GM19467 (cell line): ENCODE data around the gene RPL3.

Experiments used
- ATAC-seq: cut with Tn5 transposase; IDR thresholded peaks from one replicate; pipeline ENCODE4 v1.9.1; 2021; ENCODE audit warnings: mild to moderate bottlenecking, moderate library complexity; ENCODE audit not compliant: unreplicated experiment

RPL3 gene

DNA sequence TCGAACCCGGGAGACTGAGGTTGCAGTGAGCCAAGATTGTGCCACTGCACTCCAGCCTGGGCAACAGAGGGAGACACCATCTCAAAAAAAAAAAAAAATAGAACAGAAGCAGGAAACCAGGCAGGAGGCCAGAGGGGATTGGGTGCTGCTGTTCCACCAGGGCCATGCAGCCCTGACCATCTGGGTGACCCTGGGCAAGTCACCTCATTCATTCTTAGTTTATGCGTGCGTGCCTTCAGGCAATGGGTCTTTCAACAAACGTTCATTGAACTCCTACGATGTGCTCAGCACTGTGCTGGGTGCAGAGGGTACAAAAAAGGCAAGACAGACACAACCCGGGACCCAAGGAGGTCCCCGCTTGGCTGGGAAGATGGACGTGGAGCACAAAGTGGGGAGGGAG, 18.3 kb downstream of the RPL3 start:
- no peak for ATAC-seq

DNA sequence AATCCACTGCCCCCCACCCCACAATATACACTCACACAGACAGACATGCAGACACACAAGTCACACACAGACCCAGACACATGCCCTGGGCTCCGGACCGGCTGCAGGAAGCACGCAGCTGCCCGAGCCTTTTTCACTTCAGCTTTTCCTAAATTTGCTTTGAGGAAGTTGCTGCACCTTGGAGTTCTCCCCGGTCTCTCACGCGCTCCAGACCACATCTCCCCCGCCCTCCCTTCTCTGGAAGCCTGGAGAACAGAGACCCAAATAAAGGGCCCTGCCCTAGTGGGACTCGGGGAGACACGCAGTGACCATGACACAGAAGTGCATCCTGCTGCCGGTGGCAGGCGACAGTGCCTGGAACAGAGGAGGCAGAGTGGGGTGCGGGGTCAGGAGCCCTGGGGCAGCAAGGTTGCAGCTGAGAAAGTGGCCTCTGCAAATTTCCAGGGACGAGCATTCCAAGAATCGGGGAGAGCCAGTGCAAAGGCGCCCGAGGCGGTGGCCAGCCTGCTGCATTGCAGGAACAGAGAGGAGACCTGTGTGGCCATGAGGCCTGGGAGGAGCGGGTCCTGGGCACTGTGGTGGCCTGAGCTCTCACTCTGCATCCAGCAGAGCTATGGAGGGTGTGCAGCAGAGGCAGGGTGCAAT, 19.1 kb downstream of the RPL3 start:
- ATAC-seq = no peak

DNA sequence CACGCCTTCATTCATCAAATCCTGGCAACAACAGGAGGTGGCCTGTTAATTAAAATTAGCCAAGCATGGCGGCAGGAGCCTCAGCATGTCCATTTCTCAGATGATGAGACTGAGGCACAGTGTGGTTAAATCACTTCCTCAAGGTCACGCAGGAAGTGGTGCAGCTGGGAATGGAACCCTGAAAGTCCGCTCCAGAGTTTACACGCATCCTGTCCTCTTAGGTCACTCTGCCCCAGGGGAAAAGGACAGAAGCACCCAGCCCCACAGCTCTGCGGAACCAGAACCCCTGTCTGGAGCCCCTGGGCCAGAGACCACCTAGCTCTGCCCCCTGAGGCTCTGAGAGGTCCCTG, 19.6 kb downstream of the RPL3 start:
- ATAC-seq = no peak

DNA sequence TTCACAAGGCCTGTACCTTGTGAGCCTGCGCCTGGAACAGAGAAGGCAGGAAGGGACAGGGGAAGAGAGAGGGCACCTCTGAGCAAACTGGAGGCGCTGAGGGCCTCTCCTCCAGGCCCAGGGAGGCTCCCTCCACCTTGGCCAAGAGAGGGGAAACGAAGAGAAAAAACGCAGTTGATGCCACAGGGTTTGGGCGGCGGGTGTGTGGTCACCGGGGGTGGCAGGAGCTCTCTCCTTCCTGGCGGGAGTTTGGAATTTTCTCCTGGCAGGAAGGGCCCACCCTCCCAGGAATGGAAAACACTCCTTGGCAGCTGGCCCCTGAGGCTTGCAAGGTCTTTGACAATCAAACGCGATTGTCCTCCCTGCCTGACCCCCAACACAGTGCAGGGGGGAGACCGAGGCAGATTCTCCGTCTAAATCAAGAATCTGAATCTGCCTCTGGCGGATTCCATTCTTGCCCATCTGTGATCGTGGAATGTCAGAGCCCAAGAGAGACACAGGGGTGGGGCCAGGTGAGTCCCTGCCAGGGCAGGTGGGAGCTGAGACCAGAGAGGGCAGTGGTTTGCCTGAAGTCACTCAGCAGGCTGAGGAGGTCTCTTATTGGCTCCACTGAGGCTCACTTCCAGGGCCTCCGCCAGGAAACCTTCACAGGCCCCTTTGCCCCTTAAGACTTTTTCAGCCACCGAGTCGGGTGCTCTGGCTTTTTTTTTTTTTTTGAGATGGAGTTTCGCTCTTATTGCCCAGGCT, 21.0 kb downstream of the RPL3 start:
- no peak for ATAC-seq

DNA sequence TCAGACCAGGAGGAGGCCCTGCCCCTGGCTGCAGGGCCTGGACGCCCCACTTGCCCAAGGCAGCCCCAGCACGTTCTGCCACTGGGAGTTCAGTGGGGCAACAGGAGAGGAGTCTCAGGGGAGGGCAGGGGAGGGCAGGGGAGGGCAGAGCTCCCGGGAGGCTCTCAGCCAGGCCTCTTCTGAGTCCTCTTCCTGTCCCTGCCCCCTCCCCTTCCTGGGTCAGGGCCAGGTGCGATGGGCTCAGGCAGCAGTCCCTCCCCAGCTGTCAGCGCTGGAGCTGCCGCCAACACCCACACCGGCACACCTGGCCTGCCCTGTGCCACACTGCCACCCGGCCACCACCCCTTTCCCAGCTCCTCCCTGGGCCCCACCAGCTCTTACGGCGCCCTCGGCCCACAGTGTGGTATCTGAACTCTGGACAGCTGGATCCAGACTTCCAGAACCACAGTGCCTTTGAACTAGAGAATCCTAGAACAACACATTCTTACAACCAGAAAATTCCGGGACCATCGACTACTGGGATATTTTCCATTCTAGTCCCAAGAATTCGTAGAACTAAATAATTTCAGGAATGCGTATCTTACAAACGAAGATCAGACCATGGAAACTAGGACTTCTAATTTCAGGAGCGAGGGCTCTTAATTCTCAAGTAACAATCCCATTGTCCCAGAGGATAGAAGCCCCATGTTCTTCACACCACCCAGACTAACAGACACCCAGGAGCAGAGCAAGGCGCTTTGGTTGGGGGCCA, 21.8 kb downstream of the RPL3 start:
- no peak for ATAC-seq

DNA sequence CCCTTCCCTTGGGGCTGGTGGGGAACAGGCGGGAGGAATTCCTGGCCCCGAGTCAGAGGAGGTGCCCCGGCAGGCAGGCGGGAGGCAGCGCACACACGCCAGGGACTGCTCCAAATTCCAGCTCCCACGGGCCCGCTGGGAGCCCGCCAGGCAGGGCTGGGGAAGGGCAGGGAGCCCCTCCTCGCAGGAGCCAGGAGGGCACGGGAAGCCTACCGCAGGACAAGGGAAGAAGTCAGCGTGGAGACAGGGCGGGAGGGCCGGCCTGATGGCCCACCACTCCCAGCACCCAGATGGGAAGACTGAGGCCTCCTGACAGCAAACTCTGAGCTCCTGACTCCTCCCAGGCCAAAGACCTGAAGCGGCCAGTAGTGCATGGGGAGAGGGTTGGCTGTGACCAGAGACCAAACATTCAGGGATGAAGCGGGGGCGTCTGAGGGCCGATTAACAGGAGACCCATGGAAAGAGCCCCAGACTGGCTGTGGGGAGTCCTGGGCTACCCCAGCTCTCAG, 22.4 kb downstream of the RPL3 start:
- no peak for ATAC-seq

DNA sequence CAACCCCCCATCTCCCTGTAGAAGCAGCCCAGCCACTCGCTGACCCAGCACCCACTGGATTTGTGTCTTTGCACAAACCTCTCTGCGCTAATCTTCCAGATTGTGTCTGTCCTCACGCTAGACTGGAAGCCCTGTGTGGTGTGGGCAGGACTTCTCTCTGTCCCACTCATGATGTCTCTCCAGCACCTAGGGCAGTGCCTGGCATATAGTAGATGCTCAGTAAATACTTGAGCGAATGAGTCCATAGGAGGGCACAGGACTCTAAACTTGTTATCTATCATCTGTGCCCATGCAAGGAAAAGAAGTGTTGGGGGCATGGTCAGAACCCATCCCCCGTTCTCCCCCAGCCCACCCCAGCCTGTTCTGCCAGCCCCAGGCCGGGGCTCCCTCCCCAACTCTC, 22.9 kb downstream of the RPL3 start:
- no peak for ATAC-seq

DNA sequence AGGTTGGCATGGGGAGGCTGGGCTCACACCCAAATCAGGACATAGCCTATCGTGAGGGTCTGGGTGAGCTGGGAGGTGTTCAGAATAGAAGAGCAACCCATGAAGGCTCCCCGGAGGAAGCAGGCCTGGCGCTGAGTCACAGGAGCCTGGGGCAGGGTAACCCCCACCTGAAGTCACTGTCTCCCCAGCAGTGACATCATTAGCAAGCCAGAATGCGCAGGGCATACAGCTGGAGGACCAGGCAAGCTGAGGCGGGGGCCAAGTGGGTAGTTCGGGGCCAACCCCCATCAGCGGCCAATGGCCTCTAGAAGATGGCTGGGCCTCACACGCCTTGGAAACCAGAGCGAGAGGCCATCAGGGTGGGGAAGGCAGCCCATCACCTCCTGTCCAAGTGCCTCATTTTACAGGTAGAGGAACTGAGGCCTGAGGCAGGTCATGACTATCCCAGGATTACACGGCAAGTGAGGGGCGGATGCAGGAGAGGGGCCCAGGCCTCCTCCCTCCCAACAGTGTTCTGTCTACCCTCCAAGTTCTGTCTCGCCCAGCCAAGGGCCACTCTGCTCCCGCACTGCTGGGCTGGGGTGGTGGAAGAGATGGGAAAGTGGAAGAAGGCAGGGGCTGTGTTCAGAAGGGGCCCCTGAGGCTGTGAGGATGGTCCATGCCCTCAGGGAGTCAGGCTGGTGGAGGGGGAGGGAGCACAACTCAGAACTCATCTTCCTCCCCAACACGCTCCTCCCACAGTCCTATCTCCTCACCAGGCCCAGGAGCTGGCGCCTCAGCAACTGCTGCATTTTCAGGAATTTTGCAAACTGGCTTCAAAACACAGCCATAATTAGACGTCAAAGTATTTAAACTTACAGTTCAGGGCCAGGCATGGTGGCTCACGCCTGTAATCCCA, 24.6 kb downstream of the RPL3 start:
- no peak for ATAC-seq

DNA sequence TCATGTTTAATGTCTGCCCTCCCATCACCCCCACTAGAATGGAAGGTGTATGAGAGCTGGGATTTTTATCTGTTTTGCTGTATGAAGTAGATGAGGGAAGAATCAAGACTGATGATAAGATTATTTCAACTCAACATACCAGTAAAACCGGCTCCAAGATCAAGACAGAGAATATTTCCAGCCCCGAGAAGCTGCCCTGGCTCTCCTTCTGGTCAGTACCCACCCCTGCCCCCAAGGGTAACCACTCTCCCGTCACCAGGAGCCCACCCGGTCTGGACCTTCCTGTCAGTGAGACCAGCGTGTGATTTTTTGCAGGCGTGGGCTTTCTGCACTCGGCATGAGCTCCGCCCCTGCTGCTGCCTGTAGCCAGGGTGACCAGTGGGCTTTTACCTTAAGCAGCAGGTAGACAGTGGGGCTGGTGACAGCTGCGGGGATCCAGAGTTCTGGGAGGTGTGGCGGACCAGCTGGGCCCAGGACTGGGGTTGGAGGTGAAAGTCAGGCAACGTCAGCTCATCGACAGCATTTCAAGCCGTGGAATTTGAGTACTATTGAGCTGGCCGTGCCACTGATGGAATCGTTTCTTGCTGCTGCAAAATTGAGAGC, 25.6 kb downstream of the RPL3 start:
- ATAC-seq = no peak

DNA sequence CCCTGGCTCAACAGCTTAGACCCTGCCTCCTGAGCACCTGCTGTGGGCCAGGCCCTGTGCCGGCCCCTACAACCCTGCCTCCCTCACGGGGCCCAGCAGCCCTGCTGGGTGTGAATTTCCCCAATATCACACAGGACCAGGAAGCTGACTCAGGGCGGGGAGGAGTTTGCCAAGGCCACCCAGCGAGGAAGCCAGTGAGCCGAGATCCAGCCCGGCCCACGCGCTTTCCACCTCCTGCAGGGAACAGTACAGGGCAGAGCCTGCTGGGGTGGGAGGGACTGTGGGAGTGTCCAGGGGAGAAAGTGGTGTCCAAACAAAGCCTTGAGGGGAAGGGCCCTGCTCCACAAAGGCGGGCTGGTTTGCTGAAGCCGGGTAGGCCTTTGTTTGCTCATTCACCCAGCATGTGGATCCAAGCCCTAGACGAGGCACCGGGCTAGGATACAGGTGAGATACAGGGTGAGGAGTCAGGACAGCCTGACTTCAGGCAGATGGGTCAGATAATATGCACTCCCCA, 26.8 kb downstream of the RPL3 start:
- no peak for ATAC-seq

DNA sequence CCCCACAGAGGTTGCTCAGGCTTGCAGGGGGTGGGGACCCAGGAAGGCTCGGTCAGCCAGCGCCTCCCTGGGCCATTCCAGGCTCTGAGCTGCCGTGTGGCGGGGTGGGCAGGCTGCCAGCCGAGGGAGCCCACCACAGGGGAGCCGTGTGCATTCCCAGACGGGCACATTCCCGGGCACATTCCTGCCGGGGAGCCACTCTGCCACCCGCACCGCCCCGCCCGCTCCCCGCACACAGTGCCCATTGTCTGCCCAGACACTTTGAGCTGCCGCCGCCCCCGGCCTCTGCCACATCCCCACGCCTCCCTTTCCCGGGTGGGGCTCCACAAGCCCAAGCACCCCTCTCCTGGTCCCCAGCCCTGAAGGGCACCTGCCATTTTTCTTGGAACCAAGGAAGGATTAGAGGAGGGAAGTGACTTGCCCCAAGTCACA, 27.4 kb downstream of the RPL3 start:
- ATAC-seq = no peak

DNA sequence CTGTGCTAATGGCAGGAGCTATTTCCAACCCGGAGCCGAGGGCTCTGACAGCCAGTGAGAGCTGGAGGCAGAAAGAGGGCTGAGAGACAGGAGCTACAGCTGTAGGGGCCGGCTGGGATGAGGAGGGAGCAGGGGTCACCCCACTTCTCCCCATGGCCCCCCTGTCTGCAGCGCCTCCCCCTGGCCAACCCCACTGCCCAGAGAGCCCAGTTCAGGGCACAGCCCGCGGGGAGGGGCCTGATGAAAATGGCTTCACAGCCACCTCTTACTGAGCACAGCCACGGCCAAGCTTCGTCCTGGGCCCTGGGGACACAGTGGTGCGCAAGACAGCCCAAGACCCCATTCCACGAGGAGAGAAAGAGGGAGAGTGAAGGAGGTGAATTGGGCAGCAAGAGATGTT, 27.9 kb downstream of the RPL3 start:
- ATAC-seq = no peak

DNA sequence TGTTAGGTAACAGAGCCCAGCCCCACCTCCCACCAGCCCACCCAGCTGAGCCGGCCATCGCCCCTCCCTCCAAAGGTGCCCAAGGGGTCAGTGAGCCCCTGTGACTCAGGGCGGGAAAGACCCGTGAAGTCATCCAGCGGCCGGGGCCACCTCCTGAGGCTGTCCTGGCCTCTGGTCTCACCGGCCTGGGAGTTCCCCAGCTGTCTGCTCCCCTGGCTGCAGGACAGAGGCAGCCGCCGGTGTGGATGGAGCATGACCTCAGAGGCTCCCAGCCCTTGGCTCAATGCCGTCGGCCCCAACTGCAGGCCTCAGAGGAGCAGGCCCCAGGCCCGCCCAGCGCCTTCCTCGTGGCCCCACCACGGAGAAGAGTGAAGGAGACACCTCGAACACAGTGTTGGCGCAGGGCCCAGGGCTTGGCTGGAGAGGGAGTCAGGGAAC, 28.7 kb downstream of the RPL3 start:
- ATAC-seq = no peak

DNA sequence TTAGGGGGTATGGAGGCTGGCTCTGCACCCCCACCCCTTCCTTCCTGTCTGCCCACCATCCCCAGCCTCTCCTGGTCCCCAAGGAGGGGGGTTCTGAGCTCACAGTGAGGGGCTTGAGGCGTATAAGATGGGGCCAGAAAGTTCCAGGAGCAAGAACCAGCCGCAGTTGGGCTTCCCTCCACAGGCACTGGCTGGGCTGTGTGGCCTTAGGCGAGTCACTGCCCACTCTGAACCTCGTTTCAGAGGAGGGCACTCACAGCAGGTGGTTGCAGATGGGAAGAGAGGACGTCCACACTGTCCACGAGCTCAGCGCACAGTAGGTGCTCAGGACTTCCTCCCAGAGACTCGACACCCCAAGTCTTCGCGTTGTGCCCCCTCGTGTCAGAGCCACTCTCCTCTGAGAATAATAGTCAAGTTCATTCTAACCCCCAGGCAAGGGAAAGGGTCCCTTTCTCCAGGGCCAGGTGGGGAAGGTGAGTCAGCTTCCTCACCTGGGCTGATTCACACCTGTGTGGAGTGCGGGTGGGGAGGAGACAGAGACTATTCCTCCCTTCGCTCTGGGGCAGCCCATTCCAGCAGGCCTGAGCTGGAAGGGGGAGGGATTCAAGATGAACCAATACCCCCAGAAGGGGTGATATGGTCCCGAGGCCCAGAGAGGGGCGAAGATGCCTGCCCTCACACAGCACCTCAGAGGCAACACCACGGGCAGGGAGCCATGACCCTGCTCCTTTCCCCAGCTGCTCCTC, 29.3 kb downstream of the RPL3 start:
- no peak for ATAC-seq

DNA sequence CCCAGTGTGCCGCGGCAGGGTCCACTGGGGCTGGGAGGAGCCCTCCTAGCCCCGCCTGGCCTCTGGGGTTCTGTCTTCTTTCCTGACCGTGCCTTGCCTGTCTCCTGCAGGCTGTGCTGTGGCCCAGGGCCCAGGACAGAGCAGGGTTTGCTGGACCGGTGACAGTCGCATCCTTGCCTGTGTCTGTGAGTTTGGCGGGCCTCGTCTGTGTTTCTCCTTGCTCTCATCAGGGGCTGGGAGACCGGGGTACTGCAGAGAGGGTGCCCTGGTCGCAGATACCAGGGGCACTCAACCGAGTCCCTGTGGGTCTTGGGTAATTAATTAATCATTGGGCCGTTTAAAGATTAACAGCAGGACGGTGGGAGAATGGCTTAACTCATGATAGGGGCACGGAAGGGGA, 29.9 kb downstream of the RPL3 start:
- ATAC-seq = no peak

DNA sequence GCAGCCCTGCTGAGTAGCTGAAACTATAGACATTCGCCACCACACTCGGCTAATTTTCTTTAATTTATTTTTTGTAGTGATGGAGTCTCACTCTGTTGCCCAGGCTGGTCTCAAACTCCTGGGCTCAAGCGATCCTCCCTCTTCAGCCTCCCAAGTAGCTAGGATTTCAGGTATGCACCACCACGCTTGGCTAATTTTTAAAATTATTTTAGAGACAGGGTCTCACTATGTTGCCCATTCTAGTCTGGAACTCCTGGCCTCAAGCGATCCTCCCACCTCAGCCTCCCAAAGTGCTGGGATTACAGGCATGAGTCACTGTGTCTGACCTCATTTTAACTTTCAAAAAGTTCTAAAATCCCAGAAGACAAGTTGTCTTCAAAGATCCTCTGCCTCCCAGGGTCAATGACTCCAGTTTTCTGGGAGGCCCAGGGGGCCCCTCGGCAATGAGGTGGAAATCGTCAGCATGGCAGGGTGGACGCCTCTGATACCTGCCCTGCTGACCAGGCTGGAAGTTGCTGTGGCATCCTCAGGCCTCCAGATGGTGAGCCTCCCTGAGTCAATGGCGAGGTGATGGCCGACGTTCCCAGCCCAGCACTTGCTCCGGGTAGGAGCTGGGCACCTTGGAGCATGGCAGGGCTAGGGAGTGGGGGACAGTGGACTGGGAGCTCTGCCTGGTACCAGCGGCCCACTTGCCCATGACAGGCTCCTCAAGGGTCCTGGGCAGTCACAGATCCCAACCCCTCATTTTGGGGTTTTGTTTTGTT, 31.1 kb downstream of the RPL3 start:
- ATAC-seq = no peak

DNA sequence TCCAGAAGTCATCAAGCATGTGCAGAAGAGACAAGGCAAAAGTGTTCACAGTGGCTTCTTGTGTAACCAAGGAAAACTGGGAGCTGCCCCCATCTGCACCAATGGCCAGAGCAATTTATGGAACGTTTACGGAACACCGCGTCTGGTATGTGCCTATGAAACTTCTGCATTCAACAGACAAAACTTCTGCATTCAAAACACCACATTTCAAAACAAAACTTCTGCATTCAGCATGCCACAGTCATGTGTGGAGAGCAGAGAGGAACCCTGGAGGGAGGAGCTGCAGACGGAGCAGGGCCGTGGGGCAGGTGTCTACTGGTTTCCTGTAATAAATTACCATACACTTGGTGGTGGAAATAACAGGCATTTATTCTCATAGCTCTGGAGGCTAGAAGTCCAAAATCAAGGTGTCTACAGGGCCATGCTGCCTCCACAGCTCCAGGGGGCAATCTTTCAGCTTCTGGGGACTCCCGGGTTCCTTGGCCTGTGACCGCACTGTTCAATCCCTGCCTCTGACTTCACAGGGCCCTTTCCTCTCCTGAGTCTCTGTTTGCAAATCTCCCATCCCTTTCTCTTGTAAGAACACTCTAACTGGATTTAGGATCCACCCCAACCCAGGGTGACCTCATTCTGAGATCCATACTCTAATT, 32.2 kb downstream of the RPL3 start:
- no peak for ATAC-seq

DNA sequence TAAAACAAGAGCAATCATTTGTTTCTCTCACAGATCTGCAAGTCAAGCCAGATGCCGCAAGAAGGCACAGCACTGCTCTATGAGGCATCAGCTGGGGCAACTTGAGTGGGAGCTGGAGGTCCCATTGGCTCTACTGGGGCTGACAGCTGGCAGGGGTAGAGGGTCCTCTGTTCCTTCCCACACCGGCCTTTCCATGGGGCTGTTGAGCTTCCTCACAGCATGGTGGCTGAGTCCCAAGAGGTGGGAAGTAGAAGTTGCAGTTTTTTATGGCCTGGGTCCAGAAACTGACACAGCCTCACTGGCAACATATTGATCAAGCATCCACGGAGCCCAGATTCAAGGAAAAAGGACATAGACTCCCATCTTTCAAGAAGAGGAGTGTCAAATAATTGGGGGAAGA, 34.4 kb downstream of the RPL3 start:
- no peak for ATAC-seq
